DMS153 (cell line): ENCODE measurements around the gene DCAF6.
"Not testable (repeated sequence)": the region's sequence is repeated elsewhere in the genome, so short reads cannot be mapped to it uniquely, and the experiment has no call there.

Source experiments
- DNase-seq: peaks from one replicate; lab custom pipeline; 2025; lab: John Stamatoyannopoulos, UW

The DCAF6 gene

DNA sequence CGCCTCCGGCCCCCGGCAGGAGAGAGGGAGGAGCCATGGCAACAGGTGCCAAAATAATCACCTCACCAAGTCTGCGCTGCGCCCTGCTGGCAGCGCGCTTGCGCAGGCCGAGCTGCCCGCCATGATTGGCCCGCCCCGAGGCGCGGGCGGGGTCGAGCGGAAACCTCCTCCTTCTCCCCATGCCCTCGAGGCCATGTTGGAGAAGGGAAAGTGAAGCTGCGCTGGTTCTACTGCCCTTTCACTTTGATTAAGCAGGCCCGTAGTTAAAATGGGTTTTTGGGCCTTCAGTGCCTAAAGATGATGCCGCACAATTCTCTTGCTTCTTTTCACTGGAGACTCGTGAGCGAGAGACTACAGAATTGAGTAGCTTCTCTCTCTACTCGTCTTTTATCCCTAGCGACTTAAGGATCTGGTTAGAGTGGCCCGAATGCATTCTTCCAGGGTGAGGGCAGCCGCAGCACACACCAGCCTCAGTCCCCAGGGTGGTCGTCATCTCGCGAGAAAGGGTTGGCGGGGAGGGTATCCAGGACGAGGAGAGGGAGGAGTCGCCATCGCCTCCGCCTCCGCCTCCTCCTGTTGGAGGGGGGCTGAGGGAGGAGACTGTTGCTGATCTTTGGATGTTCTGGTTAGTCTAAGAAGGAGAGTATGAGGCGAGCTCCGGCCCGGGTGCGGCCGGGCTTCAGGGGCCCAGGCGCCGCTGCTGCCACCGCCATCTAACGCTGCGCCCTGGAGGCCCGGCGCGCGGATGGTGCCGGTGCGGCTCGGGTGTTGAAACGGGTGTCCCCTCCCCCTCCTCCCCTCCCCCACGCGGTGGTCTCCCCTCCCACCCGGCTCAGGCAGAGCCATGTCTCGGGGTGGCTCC is at the start of gene DCAF6:
DCAF6 (plus strand) TSS at position 616 of the 862 bp plus-strand sequence; CDS start at position 845, 229 bp downstream.
- DNase-seq: peak; percentile 99

GRCh38 chr1:167887187-167887586 is 49.3 kb upstream of the DCAF6 start:
- not testable (repeated sequence) for DNase-seq

- DNase-seq: no peak
Observed at GRCh38 chr1:167890400-167890799, 46.1 kb upstream of the DCAF6 start.

- DNase-seq: no peak
Observed at GRCh38 chr1:167893798-167894197, 42.7 kb upstream of the DCAF6 start.

DNA sequence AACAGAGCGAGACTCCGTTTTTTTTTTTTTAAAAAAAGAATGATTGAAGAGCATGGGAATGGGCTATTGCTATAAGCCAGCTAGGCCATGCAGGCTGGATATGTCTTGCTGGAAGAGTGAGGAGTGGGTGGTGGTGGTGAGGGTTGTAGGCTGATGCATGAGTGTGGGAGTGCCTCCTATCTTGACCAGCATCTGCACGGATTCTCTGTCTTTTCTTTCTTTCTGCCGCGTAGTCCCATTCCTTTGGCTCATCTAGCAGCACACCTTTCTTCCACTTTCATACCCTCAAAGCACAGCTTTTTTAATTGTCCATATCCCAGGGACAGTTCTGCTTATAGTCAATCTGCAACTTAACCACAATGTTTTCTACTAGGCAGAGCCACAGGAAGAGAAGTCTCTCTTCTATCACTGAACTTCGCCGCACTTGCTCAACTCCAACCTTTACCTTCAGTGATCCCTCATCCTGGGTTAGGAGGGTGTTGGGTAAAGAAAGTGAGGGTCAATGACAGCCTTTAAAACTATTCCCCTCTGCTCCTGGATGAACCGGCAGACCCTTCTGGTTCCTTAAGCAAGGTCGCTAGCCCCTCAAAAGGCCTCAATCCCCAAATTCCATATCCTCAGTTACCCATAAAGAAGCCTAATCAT is 37.8 kb upstream of the DCAF6 start:
- no peak for DNase-seq

DNA sequence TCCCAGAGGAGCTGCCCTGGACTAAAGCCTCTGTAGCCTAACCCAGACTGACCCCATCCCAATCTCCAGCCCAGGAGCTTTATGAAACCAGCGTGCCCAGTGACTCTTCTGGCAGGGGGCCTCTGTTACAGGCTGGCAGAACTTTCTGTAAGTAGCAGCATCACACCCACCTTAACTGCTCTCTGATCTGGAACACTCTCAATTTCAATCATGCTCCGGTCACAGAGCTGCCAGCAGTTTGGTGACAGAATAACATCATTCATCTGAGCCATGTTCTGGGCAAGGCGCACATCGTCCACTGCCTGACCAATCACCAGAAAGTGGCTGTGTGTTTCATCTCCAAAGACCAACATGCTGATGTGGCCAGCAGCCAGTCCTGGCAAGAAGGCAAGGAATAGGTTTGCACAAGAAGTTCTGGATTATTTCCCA is 37.2 kb upstream of the DCAF6 start:
- DNase-seq: no peak

- DNase-seq: no peak
Observed at GRCh38 chr1:167900907-167901306, 35.6 kb upstream of the DCAF6 start.

DNA sequence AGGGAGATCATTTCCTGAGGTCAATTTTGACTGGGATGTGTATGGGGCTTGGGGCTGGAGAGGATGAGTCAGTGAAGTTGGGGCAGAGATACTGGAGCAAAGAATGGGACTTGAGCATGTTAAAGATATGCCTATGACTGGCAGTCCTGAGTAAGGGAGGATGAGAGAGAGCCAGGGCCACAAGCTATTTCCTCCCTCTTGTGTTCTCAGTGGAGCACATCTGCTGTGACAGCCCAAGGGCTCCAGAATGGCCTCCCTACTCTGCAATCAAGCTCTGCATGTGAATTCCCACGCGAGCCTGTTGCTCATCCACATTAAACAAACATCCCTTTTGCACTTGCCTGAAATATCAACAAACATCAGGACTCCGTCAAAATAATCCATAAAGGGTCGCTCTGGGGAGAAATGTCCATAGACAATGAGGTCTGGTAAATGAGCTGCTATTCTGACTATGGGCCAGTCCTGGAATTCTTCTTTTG is 31.8 kb upstream of the DCAF6 start:
- peak; percentile 21 for DNase-seq

GRCh38 chr1:167905182-167905581 is 31.3 kb upstream of the DCAF6 start:
- DNase-seq: no peak

DNA sequence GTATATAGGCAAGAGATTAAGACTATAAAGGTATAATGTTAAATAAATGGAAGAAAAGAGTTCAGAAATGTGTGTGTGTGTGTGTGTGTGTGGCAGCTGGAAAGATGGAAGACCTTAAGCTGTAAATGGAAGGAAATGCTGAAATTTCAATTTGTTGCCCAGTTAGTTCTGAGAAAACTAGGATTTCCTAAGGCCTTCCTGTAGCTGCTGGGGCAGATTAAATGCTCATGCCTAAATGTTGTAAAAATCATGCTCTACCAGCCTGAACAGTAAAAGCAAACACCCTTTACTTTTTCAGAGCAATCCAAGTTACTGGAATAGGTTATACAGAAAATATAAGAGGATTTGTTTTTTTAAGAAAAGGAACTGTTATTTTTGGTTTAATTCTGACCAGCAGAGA is 30.8 kb upstream of the DCAF6 start:
- DNase-seq: no peak

GRCh38 chr1:167909691-167910180 is 26.7 kb upstream of the DCAF6 start:
- DNase-seq: no peak

- no peak for DNase-seq
Observed at GRCh38 chr1:167910530-167910929, 26.0 kb upstream of the DCAF6 start.

GRCh38 chr1:167911413-167911812 is 25.1 kb upstream of the DCAF6 start:
- no peak for DNase-seq

GRCh38 chr1:167912294-167912693 is 24.2 kb upstream of the DCAF6 start:
- DNase-seq: no peak

DNA sequence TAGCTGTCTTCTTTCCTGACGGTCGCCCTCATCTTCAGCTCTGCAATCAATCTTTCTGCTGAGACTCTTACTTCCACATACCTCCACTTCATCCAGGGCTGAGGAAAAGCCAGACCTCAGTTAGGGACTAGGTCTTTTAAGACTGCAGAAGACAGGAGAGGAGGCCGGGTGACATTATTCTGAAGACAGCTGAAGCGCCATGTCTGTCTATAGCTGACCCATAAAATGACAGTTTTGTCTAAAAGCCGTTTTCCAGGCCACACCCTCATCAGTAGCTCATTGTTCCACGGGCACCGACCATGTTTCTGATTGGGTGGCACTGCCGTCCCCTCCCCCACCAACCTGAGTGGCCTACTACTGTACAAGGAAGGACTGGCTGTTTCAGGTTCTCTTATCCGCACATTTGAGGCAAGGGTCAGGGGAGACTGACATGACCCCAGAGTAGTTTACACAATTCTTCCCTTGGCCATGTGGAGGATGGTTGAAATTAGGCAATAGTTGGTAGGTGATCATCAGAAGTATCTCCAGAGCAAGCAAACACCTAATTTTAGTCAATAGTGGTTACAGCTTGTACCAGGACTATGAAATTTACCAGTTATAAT is 22.5 kb upstream of the DCAF6 start, which contains the start of gene ADCY10:
ADCY10 (minus strand) TSS at position 240 of the 602 bp plus-strand sequence. CDS start 8,994 bp downstream, outside the sequence.
- no peak for DNase-seq

DNA sequence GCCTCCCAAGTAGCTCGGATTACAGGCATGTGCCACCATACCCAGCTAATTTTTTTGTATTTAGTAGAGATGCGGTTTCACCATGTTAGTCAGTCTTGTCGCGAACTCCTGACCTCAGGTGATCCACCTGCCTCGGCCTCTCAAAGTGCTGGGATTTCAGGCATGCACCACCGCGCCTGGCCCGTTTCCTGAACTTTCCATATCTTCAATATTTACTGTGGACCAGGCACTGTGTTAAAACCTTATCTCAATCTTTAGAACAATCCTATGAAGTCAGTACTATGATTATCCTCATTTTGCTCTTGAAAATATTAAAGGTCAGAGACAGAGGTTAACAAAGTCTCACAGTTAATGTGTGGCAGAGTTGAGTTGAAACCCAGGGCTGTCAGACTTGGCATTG is 20.9 kb upstream of the DCAF6 start:
- DNase-seq: no peak

- DNase-seq: no peak
Observed at GRCh38 chr1:167916766-167917511, 19.5 kb upstream of the DCAF6 start.

DNA sequence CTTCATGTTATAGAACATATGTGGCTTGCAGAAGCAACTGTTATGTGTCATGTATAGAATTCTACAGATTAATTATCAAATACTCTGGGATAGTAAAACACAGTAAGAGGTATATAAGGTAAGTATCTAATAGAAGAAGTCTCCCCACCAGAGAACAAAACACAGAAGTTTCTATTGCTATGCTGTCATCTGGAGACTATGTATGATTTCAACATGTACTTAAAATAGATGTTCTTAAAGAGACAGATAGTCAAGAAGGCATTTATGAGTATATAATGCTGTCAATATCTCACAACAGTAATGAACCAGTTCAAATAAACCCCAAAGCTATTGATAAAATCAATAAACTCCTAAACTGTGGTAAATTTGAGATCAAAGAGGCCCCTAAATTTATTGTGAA is 14.5 kb upstream of the DCAF6 start:
- no peak for DNase-seq

DNA sequence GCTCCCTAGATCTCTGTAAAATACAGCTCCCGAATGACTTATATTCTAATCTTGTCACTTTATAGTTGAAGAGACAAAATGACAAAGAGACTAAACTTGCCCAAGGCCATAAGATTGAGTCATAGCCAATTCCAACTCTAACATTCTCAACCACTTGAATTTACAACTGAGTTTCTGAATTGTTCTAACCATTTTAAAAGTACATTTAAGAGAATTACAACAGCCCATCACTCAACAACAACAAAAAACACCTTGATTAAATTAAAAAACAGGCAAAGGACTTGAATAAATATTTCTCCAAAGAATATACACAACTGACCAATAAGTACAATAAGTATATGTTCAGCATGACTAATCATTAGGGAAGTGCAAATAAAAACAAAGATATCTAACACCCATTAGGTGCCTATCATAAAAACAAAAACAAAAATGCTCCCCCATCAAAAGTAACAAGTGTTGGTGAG is 13.8 kb upstream of the DCAF6 start:
- DNase-seq: no peak

GRCh38 chr1:167923324-167924056 is 13.0 kb upstream of the DCAF6 start:
- DNase-seq: no peak

DNA sequence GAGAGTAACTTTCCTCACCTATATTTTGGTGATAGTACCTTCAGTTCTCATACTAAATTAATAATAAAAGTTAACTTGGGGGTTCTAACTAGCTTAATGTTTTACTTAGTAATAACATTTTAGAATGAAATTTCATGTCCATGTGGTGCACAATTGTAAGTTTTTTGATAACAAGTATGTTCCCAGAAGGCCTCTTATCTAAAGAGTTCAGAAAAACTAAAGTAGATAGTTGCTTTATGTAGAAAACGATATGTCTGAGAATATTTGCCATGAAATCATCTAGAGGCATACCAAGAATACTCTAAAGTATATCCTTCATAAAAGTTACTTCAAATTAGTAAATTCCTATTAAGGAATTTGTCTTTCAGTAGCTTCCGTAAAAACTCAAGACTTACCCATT is 12.4 kb upstream of the DCAF6 start:
- DNase-seq: no peak
